H54 (cell line): ENCODE measurements around the gene EMX2.

Experiments
- DNase-seq: peaks from one replicate; pipeline ENCODE4 v3.0.0; 2011; ENCODE audit warnings: low spot score, mixed read lengths; ENCODE audit not compliant: insufficient read length
- FAIRE-seq: peaks from 3 replicates; lab custom pipeline; 2011; peaks lifted over from hg19 to GRCh38; lab: Jason Lieb, UNC
- POLR2A ChIP-seq: IDR thresholded peaks from 2 replicates; pipeline ENCODE4 v1.6.1; 2011; ENCODE audit warnings: low read depth, mild to moderate bottlenecking, low read length

EMX2 gene

GRCh38 chr10:117552701-117553141 is 10.2 kb downstream of the EMX2 start:
- no peak for TF ChIP-seq POLR2A
- DNase-seq (no peak), FAIRE-seq (no peak)

GRCh38 chr10:117553142-117553814 is 10.7 kb downstream of the EMX2 start:
- DNase-seq (no peak), FAIRE-seq (no peak)
- TF ChIP-seq POLR2A, result no peak

GRCh38 chr10:117553815-117554172 is 11.2 kb downstream of the EMX2 start:
- no peak for DNase-seq
- no peak for TF ChIP-seq POLR2A
- FAIRE-seq, result no peak

GRCh38 chr10:117554241-117554814 is 11.8 kb downstream of the EMX2 start:
- no peak for TF ChIP-seq POLR2A
- no peak for DNase-seq
- no peak for FAIRE-seq

- no peak for DNase-seq
- FAIRE-seq, result no peak
- no peak for TF ChIP-seq POLR2A
These were observed 12.5 kb downstream of the EMX2 start for GRCh38 chr10:117555017-117555416.

- no peak for FAIRE-seq
- DNase-seq, result no peak
- no peak for TF ChIP-seq POLR2A
These were observed 13.3 kb downstream of the EMX2 start for GRCh38 chr10:117555863-117556262.

- DNase-seq (no peak), FAIRE-seq (no peak)
- no peak for TF ChIP-seq POLR2A
These were observed 13.8 kb downstream of the EMX2 start for GRCh38 chr10:117556356-117556755.

- no peak for TF ChIP-seq POLR2A
- DNase-seq (no peak), FAIRE-seq (no peak)
These were observed 17.2 kb downstream of the EMX2 start for GRCh38 chr10:117559712-117560111.

GRCh38 chr10:117560942-117561341 is 18.4 kb downstream of the EMX2 start:
- DNase-seq (no peak), FAIRE-seq (no peak)
- no peak for TF ChIP-seq POLR2A

GRCh38 chr10:117562220-117562619 is 19.7 kb downstream of the EMX2 start:
- no peak for FAIRE-seq
- no peak for TF ChIP-seq POLR2A
- no peak for DNase-seq

GRCh38 chr10:117562896-117563737 is 20.6 kb downstream of the EMX2 start:
- DNase-seq, result no peak
- no peak for FAIRE-seq
- no peak for TF ChIP-seq POLR2A

- no peak for FAIRE-seq
These were observed 21.2 kb downstream of the EMX2 start for GRCh38 chr10:117563780-117564179.

GRCh38 chr10:117565068-117565467 is 22.5 kb downstream of the EMX2 start:
- FAIRE-seq, result no peak
- no peak for DNase-seq
- TF ChIP-seq POLR2A, result no peak

More at GRCh38 chr10:117563780-117564179, 21.2 kb downstream of the EMX2 start:
- TF ChIP-seq POLR2A, result no peak
- DNase-seq, result no peak

GRCh38 chr10:117568334-117568733 is 25.8 kb downstream of the EMX2 start:
- no peak for FAIRE-seq
- no peak for TF ChIP-seq POLR2A
- no peak for DNase-seq
